Left lung (tissue), 10 donors: ENCODE results near the gene FOXF2. TPM values are rescaled to one million over a fixed set of nuclear protein-coding genes. Genes with fewer than 3 reads are reported as not detected.

Source experiments
- ATAC-seq: fragments of 200-7000 bp; cut with Tn5 transposase; one replicate; pipeline ENCODE4 v1.9.1; 2020; ENCODE audit warnings: moderate library complexity
- DNase-seq, 4 donors: peaks; one replicate each; pipeline ENCODE4 v3.0.0-alpha.2; 2013 to 2020
- H3K27ac ChIP-seq, 2 donors: fragments of 200-600 bp; sonication (generic) in 1 of 2; one replicate each; pipeline versions ENCODE4 v1.5.0 to v1.8.0; 2020 to 2021
- H3K27me3 ChIP-seq, 2 donors: fragments of 200-600 bp; sonication (generic) in 1 of 2; one replicate each; pipeline versions ENCODE4 v1.5.0 to v1.8.0; 2020 to 2021
- H3K36me3 ChIP-seq, 2 donors: fragments of 200-600 bp; sonication (generic) in 1 of 2; one replicate each; pipeline versions ENCODE4 v1.5.0 to v1.8.0; 2020 to 2021
- H3K4me1 ChIP-seq, 2 donors: fragments of 200-600 bp; one replicate each; pipeline ENCODE4 v1.8.0; 2021
- H3K4me3 ChIP-seq, 2 donors: fragments of 200-600 bp; sonication (generic) in 1 of 2; one replicate each; pipeline versions ENCODE4 v1.5.0 to v1.8.0; 2020 to 2021; ENCODE audit warnings: mild to moderate bottlenecking in 1 of 2
- H3K9me3 ChIP-seq, 2 donors: fragments of 200-600 bp; sonication (generic) in 1 of 2; one replicate each; pipeline versions ENCODE4 v1.5.0 to v1.8.0; 2020 to 2021
- CTCF ChIP-seq, 2 donors: fragments of 200-600 bp; sonication (generic) in 1 of 2; IDR thresholded peaks; one replicate each; pipeline versions ENCODE4 v1.5.0 to v1.8.0; 2021; ENCODE audit warnings: antibody characterized with exemption in 2 of 2
- intact Hi-C, 2 donors: fragments of 100-400 bp; cut with DNase I; formaldehyde crosslinking; loops; one replicate each; pipeline versions ENCODE4 v1.11.2 to v1.14.2; 2022
- polyA plus RNA-seq, 6 donors: library from polyadenylated mRNA; unstranded; fragments of 120-200 nt; gene quantifications; one replicate each; pipeline ENCODE4 v1.2.1, GENCODE V29; 2013; ENCODE audit not compliant: insufficient read length in 6 of 6
- total RNA-seq, 2 donors: library from RNA; stranded (reverse); fragmentation: NEBNext Ultra II Directional; extraction: Animal tissue kit (Norgen Biotek cat#: 25700); gene quantifications; one replicate each; pipeline ENCODE4 v1.2.1, GENCODE V29; 2021
- donor health status: DM: no; HTN: yes; CAD: no.
- donor health status: DM: no; HTN: no; CAD: no.

The FOXF2 gene
- total and polyA plus RNA-seq, 8 donors: 12.6 to 69.7 (median 56.3) TPM

- intact Hi-C loops: loop anchor here in 1 of 2 donors (5.0 to 10.0 kb wide), 2 partner anchors 579 to 787 kb away; no protein-coding TSS in a partner anchor
- peaks cover 2 to 48% of the 10 kb centered on the region in 2 donors for H3K4me1 ChIP-seq
Observed at GRCh38 chr6:1381481-1382330, 7.7 kb upstream of the FOXF2 start.

GRCh38 chr6:1382331-1382882, 7.0 kb upstream of the FOXF2 start:
- peaks cover 88 to 100% of the 10 kb centered on the region in 2 donors for H3K27me3 ChIP-seq
- H3K27ac ChIP-seq: peak overlapping the region in 1 of 2 donors; percentile 56
- TF ChIP-seq CTCF (IDR thresholded peaks at IDR 0.05): no peak
- ATAC-seq (no peak), DNase-seq (peak in 2 of 4 donors; percentile 77 to 78)
- H3K9me3 ChIP-seq: no peaks in the 10 kb centered on the region
- no peaks in the 10 kb centered on the region for H3K36me3 ChIP-seq
- intact Hi-C loops: loop anchor here in 1 of 2 donors (5.0 to 10.0 kb wide), 2 partner anchors 580 to 788 kb away; no protein-coding TSS in a partner anchor
- peaks cover 2 to 48% of the 10 kb centered on the region in 2 donors for H3K4me1 ChIP-seq
- peak overlapping the region; percentile 19 to 25 for H3K4me3 ChIP-seq

More at GRCh38 chr6:1381481-1382330, 7.7 kb upstream of the FOXF2 start:
- Histone ChIP-seq H3K9me3 (no peaks in the 10 kb centered on the region), H3K4me3 (peak overlapping the region; percentile 19 to 25), H3K36me3 (no peaks in the 10 kb centered on the region), H3K27me3 (peaks cover 94 to 100% of the 10 kb centered on the region in 2 donors), H3K27ac (peak overlapping the region in 1 of 2 donors; percentile 56)
- DNase-seq (peak in 3 of 4 donors; percentile 67 to 87 (median 84)), ATAC-seq (peak; percentile 91)
- peak; percentile 88 to 95 for TF ChIP-seq CTCF (IDR thresholded peaks at IDR 0.05)

DNA sequence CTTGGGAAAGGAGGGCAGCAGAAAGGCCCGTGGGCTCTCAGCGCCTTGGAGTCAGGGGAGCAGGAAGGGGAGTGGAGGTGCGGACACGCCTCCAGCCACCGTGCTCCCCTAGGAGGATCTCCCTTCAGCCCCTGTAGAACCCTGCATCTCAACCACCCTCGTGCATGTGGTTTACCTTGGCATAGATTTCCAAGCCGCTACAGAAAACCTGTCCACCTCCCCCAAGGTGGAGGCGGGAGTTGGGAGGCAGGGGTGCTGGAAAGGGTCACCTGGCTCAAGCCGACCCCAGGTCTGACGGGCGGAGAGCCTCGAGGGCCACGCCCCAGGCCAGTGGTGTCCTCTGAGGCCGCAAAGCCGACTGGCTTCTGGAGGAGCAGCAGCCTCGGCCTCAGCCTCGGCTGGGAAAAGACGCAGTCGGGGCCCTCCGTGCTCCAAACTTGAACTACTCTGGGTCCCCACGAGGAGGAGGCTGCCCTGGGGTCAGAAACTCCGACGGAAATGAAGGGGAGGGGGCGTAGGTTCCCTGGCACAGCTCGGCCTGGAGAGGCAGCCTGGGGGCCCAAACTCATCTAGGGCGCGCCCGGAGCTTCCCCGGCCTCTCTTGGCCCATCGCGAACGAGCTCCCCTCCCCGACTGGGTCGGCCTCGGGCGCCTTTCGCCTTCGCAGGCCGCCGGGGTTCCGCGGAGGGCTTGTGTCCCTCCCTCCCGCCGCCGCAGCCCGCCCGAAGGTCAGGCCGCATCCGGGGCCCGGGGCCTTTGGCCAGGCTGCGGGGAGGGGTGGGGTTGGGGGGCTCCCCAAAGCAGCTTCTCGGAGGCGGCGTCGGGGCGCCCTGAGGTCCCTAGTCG, 6.3 kb upstream of the FOXF2 start:
- Histone ChIP-seq H3K9me3 (no peaks in the 10 kb centered on the region), H3K36me3 (no peaks in the 10 kb centered on the region), H3K27ac (peak overlapping the region in 1 of 2 donors; percentile 48), H3K4me3 (no peak overlapping the region), H3K4me1 (peaks cover 2 to 42% of the 10 kb centered on the region in 2 donors), H3K27me3 (peaks cover 88 to 100% of the 10 kb centered on the region in 2 donors)
- DNase-seq (peak in 1 of 4 donors; percentile 41), ATAC-seq (no peak)
- TF ChIP-seq CTCF (IDR thresholded peaks at IDR 0.05): no peak
- intact Hi-C loops: loop anchor here in 1 of 2 donors (5.0 to 10.0 kb wide), 2 partner anchors 581 to 788 kb away; no protein-coding TSS in a partner anchor

- DNase-seq (peak in 1 of 4 donors; percentile 73), ATAC-seq (no peak)
- no peaks in the 10 kb centered on the region for H3K9me3 ChIP-seq
- intact Hi-C loops: loop anchor here in 1 of 2 donors (5.0 to 10.0 kb wide), 2 partner anchors 582 to 789 kb away; no protein-coding TSS in a partner anchor
- no peak for TF ChIP-seq CTCF (IDR thresholded peaks at IDR 0.05)
- no peaks in the 10 kb centered on the region for H3K36me3 ChIP-seq
- peak overlapping the region in 1 of 2 donors; percentile 48 for H3K27ac ChIP-seq
- peaks cover 86 to 100% of the 10 kb centered on the region in 2 donors for H3K27me3 ChIP-seq
- peaks cover 2 to 37% of the 10 kb centered on the region in 2 donors for H3K4me1 ChIP-seq
- no peak overlapping the region for H3K4me3 ChIP-seq
Observed at GRCh38 chr6:1383729-1384548, 5.4 kb upstream of the FOXF2 start.
